ENCODE data around the gene SMIM10.
"Not testable (repeated sequence)": the region's sequence is repeated elsewhere in the genome, so short reads cannot be mapped to it uniquely, and the experiment has no call there.

The SMIM10 gene

DNA sequence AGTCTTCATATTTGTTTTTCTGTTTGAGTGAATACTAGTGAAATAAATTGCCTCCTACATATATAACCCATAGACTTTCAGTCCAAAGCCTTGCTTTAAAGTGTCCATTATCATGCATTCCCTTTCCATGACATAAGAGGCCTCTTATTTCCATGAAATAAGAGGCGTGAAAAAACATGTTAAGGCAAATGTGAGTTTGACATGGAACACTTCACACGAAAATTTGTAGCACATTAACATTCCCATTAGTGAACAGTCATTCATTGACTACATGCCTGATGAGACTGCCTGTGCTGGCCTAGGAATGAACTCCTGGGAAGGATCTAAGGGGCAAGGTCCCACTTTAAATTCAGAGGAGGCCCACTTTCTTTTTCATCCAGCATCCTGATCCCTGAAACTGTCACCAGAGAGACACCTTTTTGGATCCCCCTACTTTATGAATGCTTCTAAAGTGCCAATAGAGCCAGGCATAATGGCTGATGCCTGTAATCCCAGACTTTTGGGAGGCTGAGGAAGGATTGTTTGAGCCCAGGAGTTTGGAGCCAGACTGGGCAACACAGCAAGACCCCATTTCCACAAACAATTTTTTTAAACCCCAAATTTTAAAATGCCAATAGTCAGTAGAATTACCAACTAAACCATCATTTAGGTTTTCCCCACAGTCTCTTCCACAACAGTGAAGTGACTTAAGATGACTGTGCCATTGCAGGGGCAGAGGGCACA is 24.9 kb downstream of the SMIM10 start:
- DNase-seq = no peak

DNA sequence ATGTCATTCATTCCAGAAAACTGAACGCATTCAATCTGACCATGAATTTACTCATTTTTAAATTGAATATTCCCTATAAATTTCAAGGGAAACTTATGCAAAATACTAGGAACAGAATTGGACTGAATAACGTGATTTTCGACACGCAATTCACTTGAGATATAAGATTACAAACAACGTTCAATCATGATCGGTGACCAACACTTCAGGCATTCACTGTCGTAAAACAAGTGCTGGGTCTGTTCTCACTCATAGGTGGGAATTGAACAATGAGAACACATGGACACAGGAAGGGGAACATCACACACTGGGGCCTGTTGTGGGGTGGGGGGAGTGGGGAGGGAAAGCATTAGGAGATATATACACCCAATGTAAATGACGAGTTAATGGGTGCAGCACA is 29.1 kb downstream of the SMIM10 start:
- not testable (repeated sequence) for DNase-seq

DNA sequence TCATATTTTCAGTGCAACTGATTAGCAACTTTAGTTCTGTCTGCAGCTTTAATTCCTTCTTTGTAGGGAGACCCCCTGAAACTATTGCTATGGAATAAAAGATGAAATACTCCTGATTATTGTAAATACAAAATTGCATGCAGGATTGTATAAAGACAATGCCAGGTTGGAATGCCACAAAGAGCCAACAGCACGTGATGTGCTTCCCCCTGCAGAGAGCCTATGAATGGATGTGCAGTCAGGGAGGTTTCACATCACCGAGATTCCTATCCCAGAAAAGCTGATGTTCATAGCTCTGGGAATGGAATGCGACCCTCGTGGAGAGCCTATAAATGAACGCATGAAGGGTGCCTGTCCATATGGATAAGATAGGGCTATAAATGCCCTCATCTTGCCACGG is 33.0 kb downstream of the SMIM10 start:
- DNase-seq = not testable (repeated sequence)

DNA sequence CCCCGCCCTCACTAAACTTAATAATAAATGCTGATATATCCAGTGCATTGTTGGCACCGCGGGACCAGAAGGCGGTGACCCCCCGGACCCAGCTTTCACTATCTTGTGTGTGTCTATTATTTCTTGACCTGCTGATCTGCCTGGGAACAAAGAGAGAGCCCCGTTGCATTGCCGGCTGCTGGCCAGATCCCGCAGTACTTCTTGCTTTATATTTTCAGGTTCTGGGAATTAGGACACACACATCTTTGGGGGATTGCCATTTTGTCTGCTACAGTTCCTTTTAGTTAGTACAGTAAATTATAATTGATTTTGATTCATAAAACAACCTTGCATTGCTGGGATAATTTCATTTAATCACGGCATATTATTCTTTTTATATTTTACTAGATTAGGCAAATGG is 33.7 kb downstream of the SMIM10 start:
- DNase-seq = no peak

DNA sequence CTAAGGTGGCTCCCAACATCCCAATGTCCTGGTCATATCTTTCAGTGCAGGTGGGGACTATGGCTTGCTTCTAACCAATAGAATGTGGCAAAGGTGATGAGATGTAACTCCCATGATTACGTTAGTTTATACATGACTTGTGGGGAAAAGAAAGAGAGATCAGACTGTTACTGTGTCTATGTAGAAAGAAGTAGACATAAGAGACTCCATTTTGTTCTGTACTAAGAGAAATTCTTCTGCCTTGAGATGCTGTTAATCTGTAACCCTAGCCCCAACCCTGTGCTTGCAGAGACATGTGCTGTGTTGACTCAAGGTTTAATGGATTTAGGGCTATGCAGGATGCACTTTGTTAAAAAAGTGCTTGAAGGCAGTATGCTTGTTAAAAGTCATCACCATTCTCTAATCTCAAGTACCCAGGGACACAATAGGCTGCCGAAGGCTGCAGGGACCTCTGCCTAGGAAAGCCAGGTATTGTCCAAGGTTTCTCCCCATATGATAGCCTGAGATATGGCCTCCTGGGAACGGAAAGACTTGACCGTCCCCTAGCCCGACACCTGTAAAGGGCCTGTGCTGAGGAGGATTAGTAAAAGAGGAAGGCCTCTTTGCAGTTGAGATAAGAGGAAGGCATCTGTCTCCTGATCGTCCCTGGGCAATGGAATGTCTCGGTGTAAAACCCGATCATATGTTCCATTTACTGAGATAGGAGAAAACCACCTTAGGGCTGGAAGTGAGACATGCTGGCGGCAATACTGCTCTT is 39.6 kb downstream of the SMIM10 start:
- not testable (repeated sequence) for DNase-seq

DNA sequence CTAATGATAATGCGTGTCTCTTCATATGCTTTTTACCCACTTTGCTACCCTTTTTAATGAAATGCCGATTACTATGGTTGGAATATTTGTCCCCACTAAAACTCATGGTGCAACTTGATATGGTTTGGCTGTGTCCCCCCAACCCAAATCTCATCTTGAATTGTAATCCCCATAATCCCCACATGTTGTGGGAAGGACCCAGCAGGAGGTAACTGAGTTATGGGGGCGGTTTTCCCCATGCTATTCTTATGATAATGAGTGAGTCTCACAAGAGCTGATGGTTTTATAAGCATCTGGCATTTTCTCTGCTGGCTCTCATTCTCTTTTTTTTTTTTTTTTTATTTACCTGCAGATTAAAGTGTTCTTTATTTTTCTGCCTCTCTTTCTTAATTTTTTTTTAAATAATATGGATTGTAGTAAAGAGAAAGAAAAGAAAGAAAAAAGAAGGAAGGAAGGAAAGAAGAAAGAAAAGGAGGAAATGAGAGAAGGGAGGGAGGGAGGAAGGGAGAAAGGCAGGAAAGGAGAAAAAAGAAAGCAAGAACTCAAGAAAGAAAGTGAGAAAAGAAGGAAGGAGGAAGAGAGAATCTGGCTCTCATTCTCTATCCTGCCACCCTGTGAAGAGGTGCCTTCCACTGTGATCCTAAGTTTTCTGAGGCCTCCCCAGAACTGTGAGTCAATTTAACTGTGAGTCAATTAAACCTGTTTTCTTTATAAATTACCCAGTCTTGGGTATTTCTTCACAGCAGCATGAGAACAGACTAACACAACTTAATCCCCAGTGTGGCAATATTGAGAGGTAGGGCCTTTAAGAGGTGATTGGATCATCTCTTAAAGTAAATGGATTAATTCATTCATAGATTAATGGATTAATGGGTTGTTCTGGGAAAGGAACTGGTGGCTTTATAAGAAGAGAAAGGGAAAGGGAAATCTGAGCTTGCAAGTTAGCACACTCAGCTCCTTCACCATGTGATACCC is 50.6 kb downstream of the SMIM10 start:
- DNase-seq = not testable (repeated sequence)

Measured in NCI-H1694 treated with DMSO at 0.1 percent for 48 hours (cell line).